Measurements from ENCODE around the gene PTPN4. TPM values are rescaled to one million over a fixed set of nuclear protein-coding genes. Genes with fewer than 3 reads are reported as not detected.

PTPN4 gene
- total RNA-seq, 1 experiment from 2014 or later: 11.3 TPM

- DNase-seq (ENCODE audit: low read depth): peak; percentile 18
- in situ Hi-C loops (cut with HindIII; ENCODE audit: low pct_unique_long_range_greater_than_20kb, low sequenced_read_pairs): no loop called here
These were observed 66.7 kb downstream of the PTPN4 start for GRCh38 chr2:119826370-119826961.

DNA sequence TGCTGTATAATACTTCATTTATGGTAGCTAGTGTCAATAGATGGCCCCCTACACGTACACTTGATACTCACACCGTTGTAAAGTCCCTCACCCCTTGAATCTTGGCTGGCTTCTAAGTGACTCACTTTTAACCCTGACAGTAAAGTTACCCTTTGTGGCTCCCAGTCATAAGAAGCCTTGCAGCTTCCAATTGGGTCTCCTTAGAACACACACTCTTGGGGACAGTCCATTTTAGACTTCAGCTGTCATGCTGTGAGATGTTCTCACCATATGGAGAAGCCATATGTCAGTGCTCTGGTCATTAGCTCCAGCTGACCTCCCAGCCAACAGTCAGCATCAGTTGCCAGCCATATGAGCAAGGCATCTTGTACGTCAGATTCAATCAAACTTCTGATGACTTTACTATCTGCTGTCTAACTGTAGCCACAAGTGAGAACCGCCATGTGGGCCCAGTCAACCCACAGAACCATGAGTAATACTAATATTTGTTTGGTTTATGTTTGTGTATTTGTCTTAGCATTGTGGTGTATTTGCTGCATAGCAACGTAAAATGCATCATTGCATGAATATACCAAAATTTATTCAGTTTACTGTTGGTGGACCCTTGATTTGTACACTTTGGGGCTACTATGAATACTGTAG is 68.3 kb downstream of the PTPN4 start:
- in situ Hi-C loops (cut with HindIII; ENCODE audit: low pct_unique_long_range_greater_than_20kb, low sequenced_read_pairs): no loop called here

DNA sequence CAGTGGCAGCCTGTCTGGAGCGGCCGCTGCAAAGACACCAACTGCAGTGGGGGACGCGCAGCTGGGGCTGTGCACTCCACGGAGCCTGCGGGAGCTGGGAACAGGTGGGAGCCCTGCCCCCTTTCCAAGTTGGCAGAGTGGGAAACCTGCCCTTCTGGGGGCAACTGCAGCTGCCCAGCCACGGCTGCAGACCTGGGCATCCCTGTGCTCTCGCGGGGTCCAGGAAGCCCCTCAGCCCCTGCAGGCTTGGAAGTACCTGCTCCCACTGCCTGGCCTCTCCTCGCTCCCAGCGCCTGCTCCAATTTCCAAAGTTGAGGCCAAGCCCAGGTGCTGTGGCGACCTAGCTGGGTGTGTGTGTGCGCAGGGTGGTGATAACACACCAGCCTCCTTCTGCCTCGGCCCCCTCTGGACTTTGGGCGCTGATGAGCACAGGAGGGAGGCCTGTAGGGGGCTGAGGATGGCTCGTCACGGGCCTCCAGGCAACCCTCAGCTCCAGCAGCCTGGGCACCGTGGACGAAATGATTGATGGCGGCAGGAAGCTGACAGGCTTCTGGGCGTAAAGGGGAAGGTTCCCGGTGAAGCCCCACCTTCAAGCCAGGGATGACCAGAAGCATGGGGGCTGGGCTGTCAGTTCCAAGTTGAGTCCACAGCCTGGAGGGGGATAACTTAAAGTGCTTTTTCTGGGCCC is 76.9 kb downstream of the PTPN4 start:
- in situ Hi-C loops (cut with HindIII; ENCODE audit: low pct_unique_long_range_greater_than_20kb, low sequenced_read_pairs): no loop called here
- no peak for DNase-seq (ENCODE audit: low read depth)

More for the DNA sequence above, 68.3 kb downstream of the PTPN4 start:
- DNase-seq (ENCODE audit: low read depth): no peak

DNA sequence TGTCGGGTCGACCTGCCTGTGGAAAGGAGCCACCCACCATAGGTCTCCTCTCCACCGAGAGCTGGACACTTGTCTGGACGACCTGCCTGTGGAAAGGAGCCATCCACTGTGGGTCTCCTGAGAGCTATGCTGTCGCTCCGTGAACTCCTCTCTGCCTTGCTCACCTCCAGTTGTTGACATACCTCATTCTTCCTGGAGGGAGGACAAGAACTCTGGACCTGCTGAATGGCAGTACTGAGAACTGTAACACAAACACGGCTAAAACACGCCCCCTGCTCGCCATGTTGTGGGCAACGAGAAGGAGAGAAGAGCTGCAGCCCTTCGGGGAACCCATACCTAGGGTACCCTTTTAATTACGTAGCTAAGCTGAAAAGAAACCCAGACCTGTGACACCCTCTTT is 77.6 kb downstream of the PTPN4 start:
- DNase-seq (ENCODE audit: low read depth): no peak
- in situ Hi-C loops (cut with HindIII; ENCODE audit: low pct_unique_long_range_greater_than_20kb, low sequenced_read_pairs): no loop called here

DNA sequence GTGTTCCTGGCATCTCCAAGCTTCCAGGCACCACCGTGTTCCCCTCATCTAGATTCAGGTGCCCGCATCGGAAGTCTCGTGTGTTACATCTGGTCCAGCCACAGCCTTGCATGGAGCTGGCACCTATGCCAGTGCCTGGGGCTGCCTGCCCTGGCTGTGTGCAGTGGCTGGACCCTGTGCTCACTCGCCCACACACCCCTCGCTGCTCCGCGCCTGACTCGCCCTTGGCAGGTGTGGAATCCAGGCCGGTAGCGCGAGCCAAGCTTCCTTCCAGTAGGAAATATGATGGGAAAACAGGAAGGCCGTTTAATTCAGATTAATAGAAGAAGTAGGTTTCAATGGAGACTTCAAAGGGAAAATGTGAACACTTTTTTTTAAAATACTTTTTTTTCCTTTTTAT is 78.0 kb downstream of the PTPN4 start:
- in situ Hi-C loops (cut with HindIII; ENCODE audit: low pct_unique_long_range_greater_than_20kb, low sequenced_read_pairs): no loop called here

GRCh38 chr2:119838179-119838578 is 78.5 kb downstream of the PTPN4 start:
- in situ Hi-C loops (cut with HindIII; ENCODE audit: low pct_unique_long_range_greater_than_20kb, low sequenced_read_pairs): no loop called here
- no peak for DNase-seq (ENCODE audit: low read depth)

More for the DNA sequence above, 78.0 kb downstream of the PTPN4 start:
- no peak for DNase-seq (ENCODE audit: low read depth)

- in situ Hi-C loops (cut with HindIII; ENCODE audit: low pct_unique_long_range_greater_than_20kb, low sequenced_read_pairs): no loop called here
- no peak for DNase-seq (ENCODE audit: low read depth)
These were observed 81.8 kb downstream of the PTPN4 start for GRCh38 chr2:119841550-119841949.

DNA sequence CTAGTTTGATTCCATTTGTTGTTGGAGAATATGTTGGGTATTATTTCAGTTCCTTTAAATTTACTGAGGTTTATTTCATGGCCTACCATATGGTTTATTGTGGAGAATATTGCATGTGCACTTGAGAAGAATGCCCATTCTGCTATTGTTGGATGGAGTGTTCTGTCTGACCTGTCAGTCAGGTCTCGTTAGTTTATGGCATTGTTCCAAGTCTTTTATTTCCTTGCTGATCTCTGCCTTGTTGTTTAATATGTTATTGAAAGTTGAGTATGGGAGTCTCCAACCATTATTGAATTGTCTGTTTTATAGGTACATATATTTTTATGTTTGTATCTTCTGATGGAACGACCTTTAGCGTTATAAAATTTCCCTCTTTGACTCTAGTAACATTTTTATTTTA is 86.3 kb downstream of the PTPN4 start:
- in situ Hi-C loops (cut with HindIII; ENCODE audit: low pct_unique_long_range_greater_than_20kb, low sequenced_read_pairs): no loop called here
- DNase-seq (ENCODE audit: low read depth): no peak

GRCh38 chr2:119849838-119850565 is 90.3 kb downstream of the PTPN4 start:
- DNase-seq (ENCODE audit: low read depth): no peak
- in situ Hi-C loops (cut with HindIII; ENCODE audit: low pct_unique_long_range_greater_than_20kb, low sequenced_read_pairs): no loop called here

DNA sequence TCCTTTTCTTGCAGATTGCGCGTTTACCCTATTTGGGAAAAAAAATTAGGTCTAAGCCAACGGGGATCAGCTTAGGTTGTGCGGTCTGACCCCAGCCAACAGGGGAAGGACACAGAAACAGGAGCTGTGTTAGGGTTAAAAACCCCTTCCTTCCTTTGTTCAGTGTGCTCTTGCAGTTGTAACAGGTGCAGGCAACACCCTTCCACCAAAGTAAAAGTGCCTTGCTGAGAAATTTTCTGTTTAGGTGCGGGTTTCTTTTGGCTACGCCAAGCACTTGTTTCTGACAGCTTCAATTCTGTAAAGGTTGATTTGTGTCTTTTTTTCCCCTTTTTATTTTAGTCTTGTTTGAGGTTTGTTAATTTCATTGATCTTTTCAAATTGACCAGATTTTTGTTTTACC is 92.5 kb downstream of the PTPN4 start:
- DNase-seq (ENCODE audit: low read depth): peak; percentile 10
- in situ Hi-C loops (cut with HindIII; ENCODE audit: low pct_unique_long_range_greater_than_20kb, low sequenced_read_pairs): no loop called here

DNA sequence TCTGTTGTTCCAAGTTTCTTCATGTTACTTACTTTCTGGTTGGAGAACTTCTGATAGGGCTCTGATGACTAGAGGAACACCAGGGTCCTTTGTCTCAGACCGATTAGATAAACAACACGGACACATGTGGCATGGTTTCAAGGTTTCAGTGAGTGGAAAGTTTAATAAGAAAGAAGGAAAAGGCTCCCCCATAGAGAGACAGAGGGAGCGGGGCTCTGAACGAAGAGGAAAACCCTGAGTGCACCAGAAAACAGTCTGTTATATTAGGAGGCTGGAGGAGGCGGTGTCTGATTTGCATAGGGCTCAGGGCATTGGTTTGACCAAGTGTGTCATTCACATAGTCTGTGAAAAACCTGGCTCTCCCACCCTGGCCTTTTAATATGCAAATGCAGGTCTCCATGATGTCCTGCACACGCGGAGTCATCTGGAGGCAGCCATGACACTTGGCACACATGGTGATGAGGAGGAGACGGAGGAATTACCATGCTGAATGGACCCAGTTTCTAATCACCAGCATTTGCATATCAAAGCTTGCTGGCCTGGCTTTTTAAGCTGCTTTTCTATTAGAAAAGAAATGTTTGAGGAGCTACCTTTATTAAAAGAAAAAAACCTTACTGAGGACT is 94.2 kb downstream of the PTPN4 start:
- in situ Hi-C loops (cut with HindIII; ENCODE audit: low pct_unique_long_range_greater_than_20kb, low sequenced_read_pairs): no loop called here
- no peak for DNase-seq (ENCODE audit: low read depth)

DNA sequence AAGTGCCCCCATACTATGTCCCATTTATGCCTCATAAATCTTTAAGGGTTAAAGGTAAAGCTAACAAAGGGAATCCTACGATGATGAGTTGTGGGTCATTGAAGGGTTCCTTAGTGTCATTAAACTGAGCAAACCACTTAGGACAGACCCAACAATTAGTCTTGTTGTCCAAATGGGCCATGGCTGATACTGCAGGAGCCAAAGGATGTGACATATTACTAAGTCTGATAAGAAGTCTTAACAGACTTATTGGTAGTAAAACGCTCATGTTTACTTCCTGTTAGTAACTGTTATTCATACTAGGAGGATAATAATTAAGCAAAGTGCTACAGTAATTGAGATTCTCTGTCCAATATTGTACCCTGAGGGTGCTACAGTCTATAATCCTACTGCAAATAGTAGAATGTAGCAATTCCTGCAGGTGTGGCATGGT is 96.8 kb downstream of the PTPN4 start:
- in situ Hi-C loops (cut with HindIII; ENCODE audit: low pct_unique_long_range_greater_than_20kb, low sequenced_read_pairs): no loop called here
- no peak for DNase-seq (ENCODE audit: low read depth)

- in situ Hi-C loops (cut with HindIII; ENCODE audit: low pct_unique_long_range_greater_than_20kb, low sequenced_read_pairs): no loop called here
These were observed 98.0 kb downstream of the PTPN4 start for GRCh38 chr2:119857742-119858141.

DNA sequence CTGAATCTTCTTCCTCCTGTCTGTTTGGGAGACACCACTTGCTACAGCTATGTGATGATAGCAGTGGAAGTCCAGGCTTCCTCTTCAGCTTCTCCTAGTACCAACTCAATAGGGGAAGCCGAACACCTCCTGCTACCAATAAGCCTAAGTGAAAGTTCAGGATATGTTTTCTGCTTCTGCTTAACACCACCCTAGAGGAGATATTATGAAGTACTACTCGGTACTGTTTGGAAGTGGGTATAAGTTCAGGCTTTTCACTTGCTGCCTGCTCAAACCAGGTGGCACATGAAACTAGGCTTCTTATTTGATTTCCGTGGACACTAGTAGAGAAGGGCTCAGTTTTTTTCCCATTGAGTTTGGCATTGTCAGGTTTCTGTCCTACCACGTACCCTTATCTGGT is 99.8 kb downstream of the PTPN4 start:
- in situ Hi-C loops (cut with HindIII; ENCODE audit: low pct_unique_long_range_greater_than_20kb, low sequenced_read_pairs): no loop called here

More at GRCh38 chr2:119857742-119858141, 98.0 kb downstream of the PTPN4 start:
- no peak for DNase-seq (ENCODE audit: low read depth)

DNA sequence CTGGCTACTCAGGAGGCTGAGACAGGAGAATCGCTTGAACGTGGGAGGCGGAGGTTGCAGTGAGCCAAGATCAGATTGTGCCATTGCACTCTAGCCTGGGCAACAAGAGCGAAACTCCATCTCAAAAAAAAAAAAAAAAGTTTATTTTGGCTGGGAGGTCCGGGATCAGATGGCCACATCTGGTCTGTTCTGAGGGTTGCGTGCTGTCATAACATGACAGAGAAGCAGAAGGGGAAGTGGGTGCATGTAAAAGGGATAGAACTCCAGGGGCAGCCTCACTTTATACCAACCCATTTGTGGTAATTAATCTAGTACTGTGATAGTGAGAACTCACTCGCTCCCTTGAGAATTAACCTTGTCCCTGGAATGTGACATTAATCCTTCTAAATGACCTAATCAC is 101.2 kb downstream of the PTPN4 start:
- in situ Hi-C loops (cut with HindIII; ENCODE audit: low pct_unique_long_range_greater_than_20kb, low sequenced_read_pairs): no loop called here

More for the DNA sequence above, 99.8 kb downstream of the PTPN4 start:
- DNase-seq (ENCODE audit: low read depth): no peak

DNA sequence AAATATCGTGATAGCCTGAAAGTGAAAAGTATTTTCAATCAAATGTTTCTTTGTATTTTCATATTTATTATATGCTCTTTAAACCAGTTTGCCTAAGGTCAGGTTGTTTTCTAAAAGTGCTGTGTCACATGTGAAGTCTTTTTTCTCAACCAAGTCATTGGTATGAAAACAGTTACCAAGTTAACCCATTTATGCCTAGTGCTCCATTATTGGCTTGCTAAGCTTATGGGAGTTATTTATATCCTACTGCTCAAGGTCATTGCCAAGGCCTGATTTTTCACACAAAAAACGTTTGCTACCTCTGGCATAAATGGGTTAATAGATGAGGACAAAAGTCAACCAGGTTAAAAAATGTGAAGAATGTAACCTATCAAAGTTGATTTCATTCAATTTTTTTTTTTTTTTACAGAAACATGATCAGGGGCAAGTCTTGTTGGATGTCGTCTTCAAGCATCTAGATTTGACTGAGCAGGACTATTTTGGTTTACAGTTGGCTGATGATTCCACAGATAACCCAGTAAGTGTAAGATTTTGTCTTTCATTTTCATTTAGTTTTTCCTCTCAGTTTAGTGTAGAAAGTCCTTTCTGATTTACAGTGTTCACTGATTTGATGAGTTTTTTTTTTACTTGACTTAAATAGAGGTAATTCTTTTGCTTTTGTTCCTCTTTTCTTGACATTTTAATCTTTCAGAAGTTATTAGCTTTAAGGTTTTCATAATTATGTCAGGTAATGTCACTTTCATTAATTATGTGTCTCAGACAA is 102.6 kb downstream of the PTPN4 start:
- DNase-seq (ENCODE audit: low read depth): peak; percentile 6
- in situ Hi-C loops (cut with HindIII; ENCODE audit: low pct_unique_long_range_greater_than_20kb, low sequenced_read_pairs): no loop called here

More for the DNA sequence above, 101.2 kb downstream of the PTPN4 start:
- DNase-seq (ENCODE audit: low read depth): no peak

GRCh38 chr2:119864318-119864717 is 104.6 kb downstream of the PTPN4 start:
- no peak for DNase-seq (ENCODE audit: low read depth)
- in situ Hi-C loops (cut with HindIII; ENCODE audit: low pct_unique_long_range_greater_than_20kb, low sequenced_read_pairs): no loop called here

- in situ Hi-C loops (cut with HindIII; ENCODE audit: low pct_unique_long_range_greater_than_20kb, low sequenced_read_pairs): no loop called here
- DNase-seq (ENCODE audit: low read depth): no peak
These were observed 112.0 kb downstream of the PTPN4 start for GRCh38 chr2:119871725-119872124.

Data from Caki2 (cell line).